K562 (cell line): ENCODE results near the gene PRPSAP1. TPM values are rescaled to one million over a fixed set of nuclear protein-coding genes. Genes with fewer than 3 reads are reported as not detected.

Experiments
- ATAC-seq: fragments of 200-7000 bp; cut with Tn5 transposase; 3 replicates; pipeline ENCODE4 v1.9.1; 2020; ENCODE audit warnings: moderate library complexity
- BruUV-seq: library from RNA; stranded (reverse); fragments of 400-500 nt; replicated peaks from 2 replicates; lab custom pipeline; 2021; lab: Mats Ljungman, UMichigan
- CTCF ChIA-PET: fragments of 300-600 bp; formaldehyde crosslinking; extraction: SDS; loops from one replicate; lab custom pipeline; 2021; ENCODE audit warnings: low intra/inter-chr PET ratio; lab: Yijun Ruan, JAX
- POLR2A ChIA-PET: fragments of 300-600, 350-650 bp; sonication (Branson Sonifier 250); formaldehyde crosslinking; extraction: SDS; loops from one replicate; lab custom pipeline; 2021; ENCODE audit warnings: antibody characterized with exemption, inconsistent platforms; lab: Yijun Ruan, JAX
- DNase-seq, 4 experiments: peaks; one replicate each; pipeline versions ENCODE4 v3.0.0 to v3.0.0-alpha.2; 2011 to 2018; ENCODE audit warnings: low spot score in 3 of 4, mixed read lengths in 3 of 4; ENCODE audit errors: extremely low read depth in 1 of 4
- FAIRE-seq: peaks from 2 replicates; lab custom pipeline; 2011; peaks lifted over from hg19 to GRCh38; lab: Jason Lieb, UNC
- H2AFZ ChIP-seq: 2 replicates; pipeline ENCODE4 v1.6.0; 2011; ENCODE audit warnings: low read depth, low read length, control low read depth, inconsistent platforms
- H3K27ac ChIP-seq: fragments of 200-600 bp; 3 replicates; pipeline ENCODE4 v1.8.0; 2011; ENCODE audit warnings: low read depth, mild to moderate bottlenecking, control low read depth, inconsistent platforms, low read length, moderate library complexity, mixed read lengths; ENCODE audit errors: extremely low read depth
- H3K27me3 ChIP-seq, 2 experiments: fragments of 300-600 bp in 1 of 2; 2 replicates in 1 of 2; 3 replicates in 1 of 2; pipeline versions ENCODE4 v1.6.0 to v1.8.0; 2011; ENCODE audit warnings: inconsistent platforms in 2 of 2, low read length in 2 of 2, mild to moderate bottlenecking in 1 of 2, mixed read lengths in 1 of 2, moderate library complexity in 1 of 2; ENCODE audit not compliant: control insufficient read depth in 2 of 2, insufficient read depth in 2 of 2
- H3K36me3 ChIP-seq: fragments of 300-600 bp; 3 replicates; pipeline ENCODE4 v1.8.0; 2011; ENCODE audit warnings: mild to moderate bottlenecking, low read length, inconsistent platforms; ENCODE audit not compliant: control insufficient read depth, insufficient read depth
- H3K4me1 ChIP-seq, 2 experiments: fragments of 200-600 bp in 1 of 2; replicated peaks in 1 of 2; 2 replicates in 1 of 2; 3 replicates in 1 of 2; pipeline versions ENCODE4 v1.5.1 to v1.8.0; 2011; ENCODE audit warnings: inconsistent platforms in 2 of 2, low read length in 2 of 2, mild to moderate bottlenecking in 1 of 2, mixed read lengths in 1 of 2, moderate library complexity in 1 of 2; ENCODE audit not compliant: control insufficient read depth in 2 of 2, insufficient read depth in 2 of 2
- H3K4me2 ChIP-seq: 2 replicates; pipeline ENCODE4 v1.6.1; 2011; ENCODE audit warnings: low read length, control low read depth, inconsistent platforms, mixed read lengths; ENCODE audit not compliant: insufficient read depth
- H3K4me3 ChIP-seq: fragments of 200-600 bp; sonication (generic), shearing (Covaris generic); 2 replicates; pipeline ENCODE4 v1.5.1; 2016; ENCODE audit warnings: control low read depth, inconsistent platforms
- H3K79me2 ChIP-seq: fragments of 200-600 bp; 3 replicates; pipeline ENCODE4 v1.8.0; 2011; ENCODE audit warnings: low read length, inconsistent platforms; ENCODE audit not compliant: control insufficient read depth, insufficient read depth
- H3K9ac ChIP-seq, 2 experiments: 2 replicates each; pipeline versions ENCODE4 v1.6.0 to v1.6.1; 2011; ENCODE audit warnings: low read depth in 2 of 2, low read length in 2 of 2, control low read depth in 1 of 2, inconsistent platforms in 1 of 2, mild to moderate bottlenecking in 1 of 2, mixed read lengths in 1 of 2; ENCODE audit not compliant: insufficient read depth in 1 of 2
- H3K9me1 ChIP-seq: one replicate; pipeline ENCODE4 v1.6.0; 2011; ENCODE audit warnings: inconsistent platforms, mild to moderate bottlenecking, low read length, moderate library complexity; ENCODE audit not compliant: control insufficient read depth, insufficient read depth
- H3K9me3 ChIP-seq: replicated peaks from 2 replicates; pipeline ENCODE4 v1.5.1; 2011; ENCODE audit warnings: low read depth, low read length, inconsistent platforms; ENCODE audit not compliant: control insufficient read depth, insufficient read depth
- H4K20me1 ChIP-seq: replicated peaks from 2 replicates; pipeline ENCODE4 v1.6.1; 2011; ENCODE audit warnings: low read length, inconsistent platforms, mixed read lengths; ENCODE audit not compliant: control insufficient read depth, insufficient read depth
- IRF1 ChIP-seq: sonication (generic); formaldehyde crosslinking; IDR thresholded peaks from 2 replicates; pipeline ENCODE4 v1.8.0; 2022; ENCODE audit warnings: missing genetic modification reagents, mild to moderate bottlenecking, borderline replicate concordance
- MBD1 ChIP-seq: fragments of 250-450 bp; sonication (Bioruptor Pico); IDR thresholded peaks from 2 replicates; pipeline ENCODE4 v1.8.0; 2022; ENCODE audit warnings: inconsistent platforms
- MTA3 ChIP-seq: fragments of 450-650 bp; formaldehyde crosslinking; IDR thresholded peaks from 2 replicates; pipeline ENCODE4 v1.6.1; 2017; ENCODE audit warnings: mild to moderate bottlenecking, borderline replicate concordance
- NFIC ChIP-seq: fragments of 450-650 bp; IDR thresholded peaks from 2 replicates; pipeline ENCODE4 v1.6.1; 2017; ENCODE audit warnings: mild to moderate bottlenecking, inconsistent platforms
- POLR2G ChIP-seq: fragments of 200-400 bp; formaldehyde crosslinking; IDR thresholded peaks from 2 replicates; pipeline ENCODE4 v1.6.1; 2017; ENCODE audit warnings: low read depth, mild to moderate bottlenecking, antibody characterized with exemption, low read length, moderate library complexity
- ZNF184 ChIP-seq: sonication (generic); formaldehyde crosslinking; IDR thresholded peaks from 2 replicates; pipeline ENCODE4 v1.5.0; 2020; ENCODE audit warnings: missing genetic modification reagents
- ZNF277 ChIP-seq: fragments of 250-450 bp; sonication (Bioruptor Pico); IDR thresholded peaks from 2 replicates; pipeline ENCODE4 v1.8.0; 2022; ENCODE audit warnings: inconsistent platforms, mild to moderate bottlenecking, moderate library complexity, borderline replicate concordance
- ZZZ3 ChIP-seq: fragments of 450-650 bp; IDR thresholded peaks from 2 replicates; pipeline ENCODE4 v1.6.1; 2016; ENCODE audit warnings: antibody characterized with exemption, mild to moderate bottlenecking, moderate library complexity
- WGBS: fragments of 100-300 bp; shearing (Covaris generic); methylation state at CpG from one replicate; pipeline ENCODE4 v1.1.6; 2016; ENCODE audit warnings: low coverage, mixed read lengths; ENCODE audit not compliant: insufficient coverage; ENCODE audit errors: missing lambda C conversion rate; 5-methylcytosine and 5-hydroxymethylcytosine counted together
- in situ Hi-C: fragments of 300-500 bp; cut with MboI; formaldehyde crosslinking; loops from 4 replicates; pipeline ENCODE4 v1.15.0; 2018; ENCODE audit warnings: inconsistent platforms, mixed read lengths
- intact Hi-C: fragments of 100-400 bp; cut with micrococcal nuclease; formaldehyde crosslinking; loops from 2 replicates; pipeline ENCODE4 v1.14.2; 2022
- polyA plus RNA-seq, 8 experiments: library from polyadenylated mRNA; depleted of rRNA in 4 of 8; stranded (reverse) in 5 of 8; unstranded in 3 of 8; fragments of >200 nt; fragmentation: Nextera tagmentation in 2 of 8; fragmentation: Illumina TruSeq in 1 of 8; extraction: Ambion mirVana in 2 of 8; extraction: Trizol in 1 of 8; gene quantifications; 2 replicates each; pipeline versions ENCODE4 v1.2.1 to v1.2.3, GENCODE V29; 2011 to 2014; ENCODE audit warnings: inconsistent platforms in 1 of 8, missing spikeins in 1 of 8
- total RNA-seq, 7 experiments: library from RNA; depleted of rRNA in 6 of 7; stranded (reverse); fragments of >200 nt in 6 of 7; fragmentation: Illumina TruSeq in 2 of 7; extraction: Trizol in 2 of 7; gene quantifications; 2 replicates each; pipeline versions ENCODE4 v1.2.1 to v1.2.3, GENCODE V29; 2011 to 2021; ENCODE audit warnings: low replicate concordance in 1 of 7
- TF ChIP-seq, protein P1 (sequence below), 2 experiments: fragments of 250-450 bp in 1 of 2; fragments of 450-650 bp in 1 of 2; sonication (Bioruptor Pico) in 1 of 2; IDR thresholded peaks; 2 replicates each; pipeline versions ENCODE4 v1.6.1 to v1.8.0; 2016 to 2021; ENCODE audit warnings: mild to moderate bottlenecking in 2 of 2, moderate library complexity in 2 of 2, missing compliant biosample characterization in 1 of 2, missing genetic modification characterization in 1 of 2

The PRPSAP1 gene
- total and polyA plus RNA-seq, 9 of the 15 experiments (the other 6 are each of a cell fraction or from before 2014, with no cell fraction given): 21.9 to 77.1 (median 40.8) TPM

- no peak for FAIRE-seq
- peaks cover 2 to 52% of the 10 kb centered on the region in 2 experiments; a peak in 3 of 5 replicates for H3K4me1 ChIP-seq
- no peak overlapping the region for H3K27ac ChIP-seq
- H3K79me2 ChIP-seq: no peaks in the 10 kb centered on the region
- BruUV-seq: no TSS peak
- intact Hi-C loops (no loop called here), in situ Hi-C loops (no loop called here)
- H4K20me1 ChIP-seq: no peaks in the 10 kb centered on the region
- H2AFZ ChIP-seq: no peak overlapping the region
- H3K4me3 ChIP-seq: no peak overlapping the region
- TF ChIP-seq MBD1 (CRISPR knock-in tag) (no peak), MTA3 (no peak), NFIC (peak; percentile 71), ZNF277 (no peak), POLR2G (peak; percentile 41), ZZZ3 (no peak), ZNF184 (no peak), IRF1 (CRISPR knock-in tag) (no peak)
- TF ChIP-seq, protein P1, sequence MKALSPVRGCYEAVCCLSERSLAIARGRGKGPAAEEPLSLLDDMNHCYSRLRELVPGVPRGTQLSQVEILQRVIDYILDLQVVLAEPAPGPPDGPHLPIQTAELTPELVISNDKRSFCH (CRISPR knock-in tag; IDR thresholded peaks at IDR 0.05): no peak
- TF ChIP-seq, protein P1 (tag; IDR thresholded peaks at IDR 0.05): no peak
- ChIA-PET CTCF (interaction anchor here (4.5 kb wide), 1 partner anchor 159 kb away, joined by 89 read pairs; no protein-coding TSS in a partner anchor), POLR2A (interaction anchor here (0.5 to 7.3 kb wide), 5 partner anchors 10 to 412 kb away, joined by 3 to 91 read pairs (median 3); no protein-coding TSS in a partner anchor)
- ATAC-seq: no peak
- 57% methylated on average over 23 of the region's 23 CpGs for WGBS
- no peaks in the 10 kb centered on the region for H3K27me3 ChIP-seq
- no peak overlapping the region for H3K4me2 ChIP-seq
- H3K9me1 ChIP-seq: no peaks in the 10 kb centered on the region
- H3K36me3 ChIP-seq: no peaks in the 10 kb centered on the region
- DNase-seq: no peak
- H3K9me3 ChIP-seq: no peaks in the 10 kb centered on the region
- peak overlapping the region in 1 of 2 experiments; percentile 63; a peak in 1 of 4 replicates for H3K9ac ChIP-seq
Measured at GRCh38 chr17:76281573-76282371, 71.9 kb downstream of the PRPSAP1 start.
